Stimulated activated CD4-positive, alpha-beta T cell treated with anti-CD3 and anti-CD28 coated beads, Interleukin-1b, Interleukin-23, amount 100 ng/mL, for 4 hours (primary cell): Measurements from ENCODE around the gene CAAP1.
"Not testable (repeated sequence)": the region's sequence is repeated elsewhere in the genome, so short reads cannot be mapped to it uniquely, and the experiment has no call there.

ENCODE experiments used
- DNase-seq, 2 donors: peaks; one replicate each; pipeline ENCODE4 v3.0.0-alpha.2; 2020; ENCODE audit warnings: low read depth in 2 of 2

CAAP1 gene

DNA sequence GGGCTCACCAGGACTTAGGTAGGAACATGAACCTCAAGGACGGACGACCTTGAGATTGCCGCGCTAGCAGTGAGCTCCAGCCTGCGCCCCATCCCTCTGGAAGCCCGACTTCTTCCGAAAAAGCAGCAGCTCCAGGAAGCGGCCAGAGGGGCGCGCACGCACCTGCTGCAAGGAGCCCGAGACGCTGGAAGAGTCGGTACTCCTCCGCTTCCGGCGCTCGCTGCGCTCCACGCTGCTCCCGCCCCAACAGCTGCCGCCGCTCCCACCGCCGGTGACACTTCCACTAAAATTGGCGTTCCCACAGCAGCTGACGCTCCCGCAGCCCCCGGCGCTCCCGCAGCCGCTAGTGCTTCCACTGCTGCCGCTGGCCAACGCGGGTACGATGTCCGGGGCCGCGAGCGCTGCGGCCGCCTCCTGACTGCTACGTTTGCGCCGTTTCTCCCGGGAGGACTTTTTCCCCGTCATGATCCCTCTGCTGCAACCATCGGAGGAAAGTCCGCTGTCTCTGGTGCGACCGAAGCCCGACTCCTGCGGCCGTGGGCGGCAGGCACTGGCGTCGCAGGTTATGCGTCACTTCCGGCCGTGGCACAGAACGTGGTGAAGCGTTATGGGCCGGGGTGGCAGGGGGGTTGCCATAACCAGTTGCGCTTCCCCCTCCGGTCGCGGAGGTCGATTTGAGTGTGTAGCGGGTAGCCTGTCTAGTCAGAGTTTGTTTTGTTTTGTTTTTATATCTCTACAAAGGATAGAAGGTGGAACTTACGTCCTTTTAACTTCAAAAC lies at the start of gene CAAP1:
CAAP1 (minus strand) TSS at position 552 of the 779 bp plus-strand sequence; CDS start at position 465, 87 bp downstream.
- DNase-seq: peak; percentile 89 to 92

DNA sequence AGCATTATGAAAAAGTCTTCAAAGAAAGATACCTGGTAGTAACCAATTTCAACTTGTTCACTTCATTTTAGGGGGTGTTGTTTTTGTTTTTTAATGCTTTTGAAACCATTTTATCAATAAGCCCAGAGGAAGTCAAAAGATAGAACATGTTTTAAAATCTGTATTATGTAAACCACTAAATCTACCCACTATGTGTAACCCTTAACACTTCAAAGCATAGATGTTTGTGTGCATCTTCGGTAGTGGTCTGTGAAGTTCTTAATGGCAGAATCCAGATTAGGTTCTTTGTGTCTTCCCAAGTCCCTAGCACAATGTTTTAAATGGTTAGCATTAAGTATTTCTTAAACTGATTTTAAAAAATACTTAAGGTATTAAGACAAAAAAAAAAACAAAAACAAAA lies 48.2 kb upstream of the CAAP1 start:
- no peak for DNase-seq

- no peak for DNase-seq
Observed at GRCh38 chr9:26939955-26940711, 47.5 kb upstream of the CAAP1 start.

DNA sequence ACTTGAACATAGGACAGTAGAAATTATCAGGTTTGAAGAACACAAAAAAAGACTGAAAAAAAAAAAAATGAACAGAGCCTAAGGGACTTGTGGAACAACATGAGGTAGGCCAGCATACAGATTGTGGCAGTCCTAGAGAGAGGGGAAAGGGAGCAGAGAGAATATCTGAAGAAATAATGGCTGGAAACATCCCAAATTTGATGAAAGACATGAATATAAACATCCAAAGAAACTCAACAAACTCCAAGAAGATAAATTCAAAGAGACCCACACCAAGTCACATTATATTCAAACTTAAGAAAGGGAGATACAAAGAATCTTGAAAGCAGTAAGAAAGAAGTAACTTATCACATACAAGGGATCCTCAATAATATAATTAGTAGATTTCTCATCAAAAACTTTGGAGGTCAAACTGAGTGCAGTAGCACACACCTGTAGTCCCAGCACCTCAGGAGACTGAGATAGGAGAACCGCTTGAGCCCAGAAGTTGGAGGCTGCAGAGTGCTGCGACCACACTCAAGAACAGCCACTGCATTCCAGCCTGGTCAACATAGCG lies 45.3 kb upstream of the CAAP1 start:
- DNase-seq: no peak

DNA sequence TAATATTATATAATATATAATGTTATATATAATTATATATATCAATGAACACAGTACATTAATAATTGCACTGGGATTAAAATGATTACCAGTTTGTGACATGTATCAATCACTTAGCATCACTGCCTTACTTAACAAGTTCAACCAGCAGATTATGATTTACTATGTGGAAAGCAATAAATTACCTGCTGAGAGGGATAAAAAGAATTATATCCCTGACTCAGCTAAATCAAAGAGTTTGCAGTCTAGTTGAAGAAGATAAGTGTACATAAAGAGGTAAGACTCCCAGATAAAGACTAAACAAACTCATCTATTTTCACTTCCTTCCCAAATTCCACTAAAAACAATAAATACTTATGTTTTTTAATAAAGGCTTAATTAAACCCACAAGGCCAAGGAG lies 43.2 kb upstream of the CAAP1 start:
- no peak for DNase-seq

- DNase-seq: no peak
Observed at GRCh38 chr9:26928902-26929495, 36.4 kb upstream of the CAAP1 start.

- DNase-seq: no peak
Observed at GRCh38 chr9:26925609-26926008, 33.0 kb upstream of the CAAP1 start.

DNA sequence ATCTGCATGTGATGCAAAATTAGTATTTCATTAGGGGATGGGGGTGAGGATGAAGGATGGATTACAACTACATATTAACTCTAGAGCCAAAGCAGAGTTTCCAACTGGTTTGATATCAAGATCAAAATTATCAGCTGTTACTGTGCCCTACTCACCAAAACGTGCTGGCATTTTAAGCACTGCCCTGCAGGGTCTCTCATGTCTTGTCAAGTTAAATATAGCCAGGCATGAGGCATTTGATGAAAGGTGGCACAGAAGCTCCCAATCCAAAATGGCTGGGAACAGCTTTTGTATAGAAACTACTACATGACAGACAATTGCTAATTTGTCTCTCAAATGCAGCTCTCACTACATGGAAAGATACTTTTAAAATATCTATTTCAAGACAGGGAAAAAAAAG lies 27.1 kb upstream of the CAAP1 start:
- DNase-seq: no peak

- DNase-seq: no peak
Observed at GRCh38 chr9:26913138-26913668, 20.6 kb upstream of the CAAP1 start.

- DNase-seq: no peak
Observed at GRCh38 chr9:26904671-26905070, 12.1 kb upstream of the CAAP1 start.

- no peak for DNase-seq
Observed at GRCh38 chr9:26904070-26904469, 11.5 kb upstream of the CAAP1 start.

DNA sequence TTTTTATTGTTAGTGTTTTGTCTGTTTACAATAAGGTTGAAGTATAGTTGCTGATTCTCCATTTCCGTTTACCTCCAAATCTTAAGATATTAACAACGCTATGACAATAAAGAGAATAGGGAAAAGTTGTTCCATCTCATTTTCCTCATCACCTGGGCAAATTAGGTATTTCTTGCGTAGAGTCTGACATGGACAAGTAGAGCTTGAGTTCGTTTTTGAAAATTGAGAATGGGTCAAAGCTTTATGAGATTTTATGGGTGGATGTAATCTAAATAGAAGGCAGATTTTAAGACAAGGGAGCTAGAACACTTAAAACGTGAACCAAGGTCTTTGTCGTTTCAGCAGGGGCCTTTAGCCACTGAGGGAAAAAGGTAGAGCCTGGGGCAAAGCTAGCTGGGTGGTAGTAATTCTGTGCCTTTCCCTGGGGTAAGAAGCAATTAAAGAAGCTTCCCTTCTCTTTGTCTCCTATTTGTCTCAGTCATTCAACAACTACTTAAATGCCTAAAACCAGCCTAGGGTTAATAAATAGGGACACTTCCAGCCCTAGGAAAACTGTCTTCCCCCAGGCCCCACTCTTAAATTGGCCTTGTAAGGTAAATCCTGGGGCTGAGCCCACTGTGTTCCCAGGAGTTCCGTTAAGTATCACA lies 551 bp upstream of the CAAP1 start:
- DNase-seq: no peak

DNA sequence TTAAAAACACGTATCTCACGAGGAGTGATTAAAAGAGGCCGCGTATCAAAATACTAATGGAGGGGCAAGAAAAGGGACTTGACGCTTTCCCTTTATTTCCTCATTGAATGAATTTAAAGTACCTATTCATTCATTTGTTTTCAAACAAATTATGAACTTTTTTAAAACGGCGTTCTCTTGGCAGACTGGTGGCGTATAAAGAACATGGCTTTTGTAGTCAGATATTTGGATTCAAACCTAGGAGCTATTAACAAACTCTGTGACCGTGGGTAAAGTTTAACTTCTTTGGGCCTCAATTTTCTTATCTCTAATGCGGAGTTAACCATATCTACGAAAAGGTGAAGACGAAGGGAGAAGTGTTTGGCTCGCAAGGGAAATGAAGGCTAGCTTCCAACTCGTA lies 876 bp downstream of the CAAP1 start:
- no peak for DNase-seq

- DNase-seq: no peak
Observed at GRCh38 chr9:26888271-26888670, 4.3 kb downstream of the CAAP1 start.

DNA sequence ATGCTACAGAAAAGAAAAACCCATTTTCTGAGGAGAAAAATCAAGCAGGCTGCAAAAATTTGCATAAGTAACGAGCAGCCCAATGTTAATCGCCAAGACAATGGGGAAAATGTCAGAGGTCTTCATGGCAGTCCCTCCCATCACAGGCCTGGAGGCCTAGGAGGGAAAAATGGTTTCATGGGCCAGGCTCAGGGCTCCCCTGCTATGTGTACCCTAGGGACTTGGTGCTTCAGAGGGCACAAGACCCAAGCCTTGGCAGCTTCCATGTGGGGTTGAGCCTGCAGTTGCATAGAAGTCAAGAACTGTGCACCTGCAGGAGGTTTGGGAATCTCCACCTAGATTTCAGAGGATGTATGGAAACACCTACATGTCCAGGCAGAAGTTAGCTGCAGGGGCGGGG lies 10.4 kb downstream of the CAAP1 start:
- no peak for DNase-seq

DNA sequence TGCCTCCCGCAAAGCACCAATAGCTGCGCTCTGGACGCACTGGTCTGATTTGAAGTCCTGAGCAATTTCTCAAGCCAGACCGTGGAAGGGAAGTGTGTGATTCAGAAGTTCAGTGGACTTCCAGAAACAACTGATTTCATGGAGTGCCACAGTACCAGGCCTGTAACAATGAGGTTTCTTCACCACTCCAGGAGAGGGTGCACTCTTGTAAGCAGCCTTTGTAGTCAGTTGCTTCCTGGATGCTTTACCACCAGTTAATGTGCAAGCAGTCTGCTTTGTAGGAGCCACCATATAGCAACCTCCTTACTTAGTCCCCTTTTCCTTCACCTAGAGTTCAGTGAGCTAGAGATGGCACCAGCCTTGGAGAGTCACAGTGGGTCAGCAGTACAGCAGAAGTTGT lies 12.3 kb downstream of the CAAP1 start:
- no peak for DNase-seq

- not testable (repeated sequence) for DNase-seq
Observed at GRCh38 chr9:26875155-26875554, 17.4 kb downstream of the CAAP1 start.

DNA sequence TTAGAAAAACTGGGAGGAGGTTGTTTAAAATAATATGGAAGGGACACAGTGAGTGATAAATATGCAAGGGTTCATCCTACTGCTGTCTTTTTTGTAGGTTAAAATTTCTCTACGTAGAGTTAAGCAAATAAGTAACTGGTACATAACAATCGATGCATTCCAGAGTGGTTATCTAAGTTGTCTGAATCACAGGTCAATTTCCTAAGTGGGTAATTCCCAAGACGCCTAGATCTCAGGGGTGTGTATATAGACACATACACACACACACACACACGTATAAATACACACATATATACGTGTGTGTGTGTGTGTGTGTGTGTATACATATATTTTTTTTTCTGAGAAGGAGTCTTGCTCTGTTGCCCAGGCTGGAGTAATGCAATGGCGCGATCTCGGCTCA lies 22.3 kb downstream of the CAAP1 start:
- DNase-seq: no peak

DNA sequence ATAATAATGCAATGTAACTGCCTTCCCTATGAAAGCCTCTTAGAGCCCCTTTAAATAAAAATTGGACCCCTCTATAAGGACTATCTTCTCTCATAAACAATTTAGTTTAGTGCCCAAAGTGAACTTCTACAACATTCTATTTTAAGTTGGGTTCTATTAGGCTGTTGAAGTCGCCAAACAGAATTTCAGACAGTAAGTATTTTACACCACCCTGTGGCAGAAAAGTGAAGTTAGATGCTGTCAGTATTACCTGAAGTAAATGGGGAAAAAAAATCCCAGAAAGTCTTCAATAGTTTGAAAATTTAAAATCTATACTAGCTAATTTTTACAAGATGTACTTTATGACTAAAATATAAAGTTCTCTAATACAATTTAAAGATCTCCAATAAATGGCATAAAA lies 29.5 kb downstream of the CAAP1 start:
- DNase-seq: no peak

DNA sequence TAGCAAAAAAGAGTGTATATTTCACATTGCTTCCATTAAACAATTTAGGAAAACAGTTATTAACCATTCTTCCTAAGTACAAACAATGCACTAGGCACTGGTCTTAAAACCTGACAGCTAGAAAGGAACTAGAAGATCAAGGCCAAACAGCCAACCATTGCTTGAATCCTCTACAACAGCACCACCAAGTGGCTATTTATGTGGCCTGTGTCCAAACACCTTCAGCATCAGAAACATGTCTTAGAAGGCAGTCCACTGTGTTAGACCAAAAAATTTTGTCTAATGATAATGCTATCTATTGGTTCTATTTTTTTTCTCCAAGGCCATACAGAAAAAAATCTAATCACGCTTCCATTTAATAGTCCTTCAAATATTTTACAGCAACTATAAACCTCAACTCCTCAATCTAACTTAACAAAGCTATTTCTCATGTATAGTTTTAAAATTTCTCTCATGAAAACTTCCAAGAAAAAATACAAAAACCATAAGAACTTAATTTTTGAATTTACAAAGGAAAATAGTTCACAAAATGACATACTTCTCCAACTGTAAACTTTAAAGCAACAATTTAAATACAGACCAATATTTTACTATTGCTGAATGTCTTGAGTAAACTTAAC lies 36.1 kb downstream of the CAAP1 start:
- DNase-seq: no peak

GRCh38 chr9:26850995-26851394 lies 41.6 kb downstream of the CAAP1 start:
- no peak for DNase-seq
